GM12873 (cell line): ENCODE data around the gene OR1L1.

Experiments
- CTCF ChIP-seq: IDR thresholded peaks from 2 replicates; pipeline ENCODE4 v1.5.1; 2012; ENCODE audit warnings: low read depth, mild to moderate bottlenecking, moderate library complexity, low read length, control low read depth; ENCODE audit not compliant: insufficient read depth; ENCODE audit errors: missing control alignments

OR1L1 gene

GRCh38 chr9:122661416-122661815 lies at the start of gene OR1L1:
Gene OR1L1, plus strand, starts transcription at chr9:122661716. Its CDS starts 0 bp downstream, at chr9:122661716.
- no peak for TF ChIP-seq CTCF

- TF ChIP-seq CTCF: no peak
Observed at GRCh38 chr9:122614362-122614761, 47.2 kb upstream of the OR1L1 start, which contains the start of gene OR1Q1. Gene OR1Q1, plus strand, starts transcription at chr9:122614738. Its CDS starts 0 bp downstream, at chr9:122614738.

- TF ChIP-seq CTCF: no peak
Observed at GRCh38 chr9:122619996-122620395, 41.5 kb upstream of the OR1L1 start.

GRCh38 chr9:122642226-122642625 lies 19.3 kb upstream of the OR1L1 start:
- TF ChIP-seq CTCF: no peak

GRCh38 chr9:122656378-122656777 lies 5.1 kb upstream of the OR1L1 start:
- TF ChIP-seq CTCF: no peak

GRCh38 chr9:122657527-122657926 lies 4.0 kb upstream of the OR1L1 start, which contains the start of gene OR1B1:
Gene OR1B1, minus strand, starts transcription at chr9:122657627.
- TF ChIP-seq CTCF: no peak

GRCh38 chr9:122672481-122672880 lies 11.0 kb downstream of the OR1L1 start:
- TF ChIP-seq CTCF: no peak

GRCh38 chr9:122684851-122685250 lies 23.3 kb downstream of the OR1L1 start:
- no peak for TF ChIP-seq CTCF
